Transverse colon (tissue), 4 donors: ENCODE results near the gene SF3B4.

Source experiments
- CTCF ChIP-seq, 5 experiments: fragments of 200-600 bp in 3 of 5; fragments of 450-650 bp in 2 of 5; sonication (generic) in 3 of 5; IDR thresholded peaks; 1 replicate in 2 of 5; 2 replicates in 3 of 5; pipeline ENCODE4 v1.5.1; 2016 to 2017; ENCODE audit warnings: antibody characterized with exemption in 5 of 5, inconsistent platforms in 3 of 5, mild to moderate bottlenecking in 2 of 5, moderate library complexity in 1 of 5
- POLR2A ChIP-seq: fragments of 450-650 bp; IDR thresholded peaks from one replicate; pipeline ENCODE4 v1.6.1; 2016; ENCODE audit warnings: antibody characterized with exemption, mild to moderate bottlenecking, moderate library complexity
- POLR2AphosphoS5 ChIP-seq, 3 donors: sonication (generic); formaldehyde crosslinking; IDR thresholded peaks; one replicate each; pipeline ENCODE4 v1.6.1; 2016; ENCODE audit warnings: antibody characterized with exemption in 3 of 3

- TF ChIP-seq CTCF (IDR thresholded peaks at IDR 0.05) (no peak), POLR2AphosphoS5 (IDR thresholded peaks at IDR 0.05) (peak; percentile 47 to 85 (median 67)), POLR2A (peak; percentile 80)
These were observed 8.8 kb upstream of the SF3B4 start, which contains the start of gene MTMR11 for GRCh38 chr1:149936170-149936991.
